ENCODE measurements around the gene HELZ.

HELZ gene

DNA sequence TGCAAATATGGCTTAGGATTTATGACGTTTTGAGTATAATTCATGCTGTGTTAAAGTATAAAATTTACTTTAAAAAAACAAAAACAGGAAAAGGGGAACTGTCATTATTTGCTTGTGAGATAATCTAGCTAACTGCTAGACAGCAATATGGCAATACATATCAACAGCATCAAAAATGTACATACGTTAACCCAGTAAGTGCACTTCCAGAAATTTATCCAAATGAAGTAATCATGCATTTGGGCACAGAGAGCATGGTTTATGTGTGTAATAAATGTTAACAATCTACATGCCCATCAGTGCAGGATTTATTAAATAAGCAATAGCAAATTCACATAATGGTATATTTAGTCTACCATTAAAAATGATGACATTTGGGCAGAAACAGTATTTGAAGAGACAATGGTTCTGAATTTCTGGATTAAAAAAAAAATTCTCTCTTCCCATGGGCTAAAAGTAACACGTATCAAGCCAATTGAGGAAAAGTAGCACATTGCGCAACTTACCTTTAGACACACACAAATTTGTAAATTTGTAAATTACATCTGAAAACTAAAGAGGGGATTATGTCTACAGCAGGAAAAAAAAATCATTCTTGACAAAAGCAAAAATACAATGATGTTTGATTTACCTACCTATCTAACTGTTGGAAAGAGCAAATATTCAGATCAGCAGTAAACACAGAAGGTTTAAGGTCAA is 120.4 kb downstream of the HELZ start:
- Mint-ChIP-seq H3K36me3 (ENCODE audit: insufficient read depth) (peaks cover 42% of the 10 kb centered on the region), H3K4me3 (no peak overlapping the region), H3K27ac (ENCODE audit: low read depth) (no peak overlapping the region), H3K4me1 (peaks cover 12% of the 10 kb centered on the region), H3K27me3 (no peaks in the 10 kb centered on the region), H3K9me3 (no peaks in the 10 kb centered on the region)
- ATAC-seq (replicated peaks; ENCODE audit: extremely low read depth, poor library complexity, severe bottlenecking) (no peak), DNase-seq (ENCODE audit: low spot score in 2 of 2) (no peak)

DNA sequence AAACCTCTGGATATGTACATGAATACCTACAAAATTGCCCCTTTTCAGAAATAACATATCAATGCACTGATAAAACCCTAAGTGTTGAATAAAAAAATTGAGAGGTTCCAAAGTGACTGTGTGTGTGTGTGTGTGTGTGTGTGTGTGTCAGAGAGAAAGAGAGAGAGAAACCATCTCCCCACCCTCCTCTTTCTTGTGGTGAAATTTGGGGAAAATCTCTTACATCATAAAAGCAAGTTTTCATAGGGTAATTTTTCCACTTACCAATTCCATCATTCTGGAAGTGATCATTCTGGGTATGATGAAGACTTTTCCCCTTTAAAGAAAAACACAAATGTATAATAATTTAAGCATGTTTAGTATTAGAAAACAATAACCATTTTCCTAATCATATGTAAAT is 121.3 kb downstream of the HELZ start:
- Mint-ChIP-seq H3K36me3 (ENCODE audit: insufficient read depth) (peaks cover 47% of the 10 kb centered on the region), H3K27ac (ENCODE audit: low read depth) (no peak overlapping the region), H3K27me3 (no peaks in the 10 kb centered on the region), H3K4me3 (no peak overlapping the region), H3K9me3 (no peaks in the 10 kb centered on the region), H3K4me1 (peaks cover 12% of the 10 kb centered on the region)
- DNase-seq (ENCODE audit: low spot score in 2 of 2) = no peak
- ATAC-seq (replicated peaks; ENCODE audit: extremely low read depth, poor library complexity, severe bottlenecking) = no peak

GRCh38 chr17:67121316-67121891 is 123.6 kb downstream of the HELZ start:
- peaks cover 8% of the 10 kb centered on the region for H3K4me1 Mint-ChIP-seq
- H3K27ac Mint-ChIP-seq (ENCODE audit: low read depth) = no peak overlapping the region
- no peak for ATAC-seq (replicated peaks; ENCODE audit: extremely low read depth, poor library complexity, severe bottlenecking)
- DNase-seq (ENCODE audit: low spot score in 2 of 2) = no peak
- no peak overlapping the region for H3K4me3 Mint-ChIP-seq
- H3K9me3 Mint-ChIP-seq = peaks cover 2% of the 10 kb centered on the region
- H3K27me3 Mint-ChIP-seq = no peaks in the 10 kb centered on the region
- peaks cover 57% of the 10 kb centered on the region for H3K36me3 Mint-ChIP-seq (ENCODE audit: insufficient read depth)

DNA sequence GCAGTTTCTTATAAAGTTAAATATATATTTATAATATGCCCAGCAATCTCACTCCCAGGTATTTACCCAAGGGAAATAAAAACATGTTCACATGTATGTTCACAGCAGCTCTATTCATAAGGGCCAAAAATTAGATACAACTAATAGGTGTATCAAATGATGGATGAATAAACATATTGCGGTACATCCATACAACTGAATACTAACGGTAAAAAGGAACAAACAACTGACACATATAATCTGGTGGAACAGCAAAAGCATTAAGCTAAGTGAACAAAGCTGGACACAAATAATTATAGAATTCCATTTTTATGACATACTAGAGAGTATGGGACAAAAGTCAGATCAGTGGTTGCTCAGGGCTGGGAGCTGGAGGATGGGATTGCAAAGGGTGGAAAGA is 125.9 kb downstream of the HELZ start:
- no peak overlapping the region for H3K4me3 Mint-ChIP-seq
- H3K36me3 Mint-ChIP-seq (ENCODE audit: insufficient read depth) = peaks cover 55% of the 10 kb centered on the region
- H3K9me3 Mint-ChIP-seq = peaks cover 9% of the 10 kb centered on the region
- DNase-seq (ENCODE audit: low spot score in 2 of 2) (no peak), ATAC-seq (replicated peaks; ENCODE audit: extremely low read depth, poor library complexity, severe bottlenecking) (no peak)
- no peaks in the 10 kb centered on the region for H3K27me3 Mint-ChIP-seq
- H3K4me1 Mint-ChIP-seq = peaks cover 10% of the 10 kb centered on the region
- H3K27ac Mint-ChIP-seq (ENCODE audit: low read depth) = no peak overlapping the region

DNA sequence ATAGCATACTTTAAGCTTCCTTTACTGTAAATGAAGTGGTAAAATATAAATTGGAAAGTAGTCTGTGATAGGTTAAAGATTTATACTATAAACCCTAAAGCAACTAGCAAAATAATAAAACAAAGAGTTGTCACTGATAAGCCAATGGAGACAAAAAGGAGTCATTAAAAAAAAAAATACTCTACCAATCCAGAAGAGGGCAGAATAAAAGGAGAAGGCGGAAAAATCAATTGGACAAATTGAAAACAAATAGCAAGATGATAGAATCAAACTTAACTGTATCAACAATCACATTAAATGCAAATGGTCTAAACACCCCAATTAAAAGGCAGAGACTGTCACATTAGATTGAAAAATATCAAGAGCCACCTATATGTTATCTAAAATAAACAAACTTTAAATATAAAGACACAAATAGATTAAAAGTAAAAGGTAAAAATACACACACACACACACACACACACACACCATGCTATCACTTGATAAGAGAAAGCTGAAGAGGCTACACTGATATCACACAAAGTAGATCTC is 128.9 kb downstream of the HELZ start:
- Mint-ChIP-seq H3K27me3 (no peaks in the 10 kb centered on the region), H3K4me1 (peaks cover 16% of the 10 kb centered on the region), H3K4me3 (no peak overlapping the region), H3K9me3 (peaks cover 9% of the 10 kb centered on the region), H3K27ac (ENCODE audit: low read depth) (peak overlapping the region; percentile 1), H3K36me3 (ENCODE audit: insufficient read depth) (peaks cover 61% of the 10 kb centered on the region)
- no peak for ATAC-seq (replicated peaks; ENCODE audit: extremely low read depth, poor library complexity, severe bottlenecking)
- no peak for DNase-seq (ENCODE audit: low spot score in 2 of 2)

DNA sequence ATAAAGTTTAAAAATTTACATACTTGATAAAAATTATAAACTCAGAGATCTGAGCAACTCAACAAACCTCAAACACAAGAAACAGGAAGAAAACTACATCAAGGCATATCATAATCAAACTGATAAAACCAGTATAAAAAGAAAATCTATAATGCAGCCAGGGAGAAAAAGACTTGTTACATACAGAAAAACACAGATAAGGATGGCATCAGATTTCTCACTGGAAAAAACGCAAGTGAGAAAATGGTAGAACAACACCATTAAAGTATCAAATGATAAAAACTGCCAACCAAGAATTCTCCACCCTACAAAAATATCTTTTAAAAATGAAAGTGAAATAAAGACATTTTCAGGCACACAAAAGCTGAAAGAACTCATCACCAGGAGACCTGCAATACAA is 129.6 kb downstream of the HELZ start:
- DNase-seq (ENCODE audit: low spot score in 2 of 2) (no peak), ATAC-seq (replicated peaks; ENCODE audit: extremely low read depth, poor library complexity, severe bottlenecking) (no peak)
- Mint-ChIP-seq H3K27me3 (no peaks in the 10 kb centered on the region), H3K36me3 (ENCODE audit: insufficient read depth) (peaks cover 61% of the 10 kb centered on the region), H3K4me1 (peaks cover 22% of the 10 kb centered on the region), H3K4me3 (no peak overlapping the region), H3K27ac (ENCODE audit: low read depth) (peak overlapping the region; percentile 1), H3K9me3 (peaks cover 9% of the 10 kb centered on the region)

- Mint-ChIP-seq H3K4me3 (no peak overlapping the region), H3K36me3 (ENCODE audit: insufficient read depth) (peaks cover 58% of the 10 kb centered on the region), H3K4me1 (peaks cover 28% of the 10 kb centered on the region), H3K27ac (ENCODE audit: low read depth) (no peak overlapping the region), H3K9me3 (peaks cover 9% of the 10 kb centered on the region), H3K27me3 (no peaks in the 10 kb centered on the region)
- DNase-seq (ENCODE audit: low spot score in 2 of 2) (no peak), ATAC-seq (replicated peaks; ENCODE audit: extremely low read depth, poor library complexity, severe bottlenecking) (no peak)
Measured at GRCh38 chr17:67113486-67113885, 131.5 kb downstream of the HELZ start.

DNA sequence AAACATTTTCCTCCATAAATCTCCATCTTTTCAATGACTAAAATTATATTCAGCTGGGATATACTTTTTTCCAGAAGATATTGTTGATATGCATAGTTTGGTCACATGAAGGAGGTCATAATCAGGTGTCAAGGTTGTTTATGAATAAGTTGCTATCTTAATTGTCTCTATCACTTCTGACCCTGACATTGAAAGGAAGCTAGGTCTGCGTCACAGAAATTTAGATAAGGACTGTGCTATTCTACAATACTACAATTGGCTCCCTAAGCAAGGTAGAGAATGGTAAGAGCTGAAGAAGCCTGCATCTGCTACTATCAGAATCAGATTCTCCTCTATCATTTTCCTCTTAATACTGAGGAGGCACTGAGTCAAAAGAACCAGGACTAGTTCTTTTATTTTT is 133.2 kb downstream of the HELZ start:
- Mint-ChIP-seq H3K9me3 (peaks cover 9% of the 10 kb centered on the region), H3K36me3 (ENCODE audit: insufficient read depth) (peaks cover 60% of the 10 kb centered on the region), H3K27ac (ENCODE audit: low read depth) (no peak overlapping the region), H3K27me3 (no peaks in the 10 kb centered on the region), H3K4me3 (no peak overlapping the region), H3K4me1 (peaks cover 28% of the 10 kb centered on the region)
- ATAC-seq (replicated peaks; ENCODE audit: extremely low read depth, poor library complexity, severe bottlenecking) = no peak
- DNase-seq (ENCODE audit: low spot score in 2 of 2) = no peak

DNA sequence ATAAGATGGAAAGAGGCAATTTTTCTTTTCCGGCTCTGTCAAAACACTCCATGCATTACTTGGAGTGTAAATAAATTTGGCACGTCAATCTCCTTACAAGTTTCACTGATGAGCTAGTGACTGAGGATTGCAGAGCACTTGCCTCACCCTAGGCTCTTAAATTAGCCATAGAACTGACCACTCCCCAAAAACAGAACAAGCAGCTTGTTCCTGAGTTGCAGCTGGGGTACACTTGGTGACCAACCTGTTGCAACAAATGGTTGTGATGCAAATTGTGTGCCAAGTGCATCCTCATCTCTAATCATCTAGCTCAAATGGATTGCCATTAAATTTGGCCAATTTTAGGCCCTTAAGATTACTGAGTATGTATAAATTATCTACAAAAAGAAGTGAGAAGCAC is 133.7 kb downstream of the HELZ start:
- Mint-ChIP-seq H3K4me1 (peaks cover 25% of the 10 kb centered on the region), H3K27ac (ENCODE audit: low read depth) (no peak overlapping the region), H3K27me3 (no peaks in the 10 kb centered on the region), H3K36me3 (ENCODE audit: insufficient read depth) (peaks cover 57% of the 10 kb centered on the region), H3K9me3 (peaks cover 6% of the 10 kb centered on the region), H3K4me3 (no peak overlapping the region)
- ATAC-seq (replicated peaks; ENCODE audit: extremely low read depth, poor library complexity, severe bottlenecking) (no peak), DNase-seq (ENCODE audit: low spot score in 2 of 2) (no peak)

DNA sequence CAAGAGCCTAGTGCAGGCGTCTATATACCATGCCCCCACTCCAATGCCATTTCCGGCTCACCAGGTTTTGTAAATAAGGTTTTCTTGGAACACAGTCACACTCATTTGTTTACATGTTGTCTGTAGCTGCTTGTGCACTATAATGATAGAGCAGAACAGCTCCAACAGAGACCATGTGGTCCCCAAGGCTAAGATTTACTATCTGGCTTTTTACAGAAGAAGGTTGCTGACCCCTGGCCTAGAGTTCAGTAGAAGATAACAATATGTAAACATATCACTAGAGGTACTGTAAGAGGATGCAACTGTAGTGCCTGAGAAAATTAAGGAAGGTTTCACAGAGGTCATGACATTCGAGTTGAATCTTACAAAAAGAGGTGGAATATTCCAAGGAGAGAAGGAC is 134.4 kb downstream of the HELZ start:
- peaks cover 18% of the 10 kb centered on the region for H3K4me1 Mint-ChIP-seq
- no peak for ATAC-seq (replicated peaks; ENCODE audit: extremely low read depth, poor library complexity, severe bottlenecking)
- no peaks in the 10 kb centered on the region for H3K27me3 Mint-ChIP-seq
- H3K9me3 Mint-ChIP-seq = no peaks in the 10 kb centered on the region
- no peak for DNase-seq (ENCODE audit: low spot score in 2 of 2)
- no peak overlapping the region for H3K4me3 Mint-ChIP-seq
- H3K27ac Mint-ChIP-seq (ENCODE audit: low read depth) = no peak overlapping the region
- H3K36me3 Mint-ChIP-seq (ENCODE audit: insufficient read depth) = peaks cover 54% of the 10 kb centered on the region

DNA sequence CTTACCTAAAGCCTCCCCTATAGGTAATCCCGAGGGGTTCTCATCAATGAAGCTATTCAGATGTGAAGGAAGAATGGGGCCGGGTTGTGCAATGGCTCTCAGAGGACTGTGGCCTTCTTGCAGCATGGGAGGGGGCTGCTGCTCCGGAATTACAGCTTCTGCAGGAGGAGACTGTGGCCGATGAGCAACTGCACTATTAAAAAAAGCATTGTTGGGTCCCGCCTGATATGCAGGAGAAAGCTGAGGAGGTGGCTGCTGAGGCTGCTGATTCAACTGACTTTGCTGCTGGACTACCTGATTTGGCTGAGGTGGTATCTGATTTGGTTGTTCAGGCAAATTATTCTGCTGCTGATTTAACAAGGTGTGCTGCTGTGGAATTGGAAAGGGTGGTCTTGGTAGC is 135.9 kb downstream of the HELZ start:
- no peak for DNase-seq (ENCODE audit: low spot score in 2 of 2)
- Mint-ChIP-seq H3K4me1 (peaks cover 24% of the 10 kb centered on the region), H3K4me3 (peak overlapping the region; percentile 37), H3K27ac (ENCODE audit: low read depth) (peak overlapping the region; percentile 64), H3K27me3 (no peaks in the 10 kb centered on the region), H3K9me3 (no peaks in the 10 kb centered on the region), H3K36me3 (ENCODE audit: insufficient read depth) (peaks cover 59% of the 10 kb centered on the region)
- no peak for ATAC-seq (replicated peaks; ENCODE audit: extremely low read depth, poor library complexity, severe bottlenecking)

DNA sequence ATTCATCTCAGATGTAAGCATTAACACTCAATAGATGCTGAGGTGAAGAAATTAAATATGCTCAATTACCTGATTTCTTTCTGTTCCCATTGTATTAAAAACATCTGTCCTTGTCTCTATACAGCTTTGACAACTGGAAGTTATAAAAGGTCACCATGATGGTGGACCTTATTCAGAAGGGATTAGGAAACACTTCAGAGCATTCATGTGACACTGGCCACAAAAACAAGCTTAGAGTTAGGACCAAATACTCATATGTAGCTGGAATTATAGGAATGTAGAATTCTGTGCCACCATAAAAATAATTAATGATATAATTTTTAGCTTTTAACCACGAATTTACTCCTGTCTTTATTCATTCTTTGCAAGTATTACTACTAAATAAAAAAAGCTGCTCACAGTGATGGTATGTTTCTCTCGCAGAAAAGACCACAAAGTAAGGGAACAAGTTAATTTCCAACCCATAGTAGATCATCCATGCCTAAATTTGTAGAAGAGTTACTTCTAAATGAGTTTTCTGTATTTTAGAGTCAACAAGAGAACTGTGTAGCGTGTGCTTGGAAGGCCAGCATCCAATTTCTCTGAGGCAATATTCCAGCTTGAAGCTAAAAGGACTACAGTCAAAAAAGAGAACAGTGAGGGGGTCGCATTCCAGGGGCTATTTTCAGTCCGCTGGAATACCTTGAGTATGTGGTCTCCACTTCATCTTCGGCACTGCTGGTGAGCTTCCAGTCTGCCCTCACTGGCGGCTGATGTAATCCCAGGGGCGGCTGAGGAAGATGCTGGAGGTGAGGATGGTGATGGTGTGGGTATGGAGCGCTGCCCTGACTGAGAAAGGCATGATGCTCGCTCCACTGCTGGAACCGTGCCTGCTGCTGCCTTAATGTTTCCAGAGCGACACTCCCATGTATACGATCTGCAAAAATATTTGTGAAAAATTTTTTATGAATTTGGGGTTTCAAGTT is 136.9 kb downstream of the HELZ start:
- H3K27me3 Mint-ChIP-seq = no peaks in the 10 kb centered on the region
- no peak for ATAC-seq (replicated peaks; ENCODE audit: extremely low read depth, poor library complexity, severe bottlenecking)
- H3K27ac Mint-ChIP-seq (ENCODE audit: low read depth) = no peak overlapping the region
- no peak for DNase-seq (ENCODE audit: low spot score in 2 of 2)
- H3K36me3 Mint-ChIP-seq (ENCODE audit: insufficient read depth) = peaks cover 57% of the 10 kb centered on the region
- H3K4me3 Mint-ChIP-seq = no peak overlapping the region
- H3K4me1 Mint-ChIP-seq = peaks cover 34% of the 10 kb centered on the region
- no peaks in the 10 kb centered on the region for H3K9me3 Mint-ChIP-seq
